Left ventricle myocardium inferior (tissue), 1 donor: ENCODE measurements around the gene ARSA. TPM values are rescaled to one million over a fixed set of nuclear protein-coding genes. Genes with fewer than 3 reads are reported as not detected.

ENCODE experiments used
- DNase-seq: peaks from one replicate; pipeline ENCODE4 v3.0.0-alpha.2; 2020
- H3K27ac ChIP-seq: fragments of 200-600 bp; replicated peaks from 2 replicates; pipeline ENCODE4 v1.8.0; 2021
- H3K27me3 ChIP-seq: fragments of 200-600 bp; 2 replicates; pipeline ENCODE4 v1.8.0; 2021; ENCODE audit warnings: low read depth
- H3K36me3 ChIP-seq: fragments of 200-600 bp; 2 replicates; pipeline ENCODE4 v1.8.0; 2021
- H3K4me1 ChIP-seq: fragments of 200-600 bp; 2 replicates; pipeline ENCODE4 v1.8.0; 2021
- H3K4me3 ChIP-seq: fragments of 200-600 bp; 2 replicates; pipeline ENCODE4 v1.8.0; 2021; ENCODE audit warnings: mild to moderate bottlenecking, moderate library complexity
- H3K9me3 ChIP-seq: fragments of 200-600 bp; replicated peaks from 2 replicates; pipeline ENCODE4 v1.8.0; 2021
- intact Hi-C: fragments of 100-400 bp; cut with micrococcal nuclease; formaldehyde crosslinking; loops from one replicate; pipeline ENCODE4 v1.11.0; 2022
- long read RNA-seq: library from polyadenylated mRNA; unstranded; transcript quantifications from one replicate; pipeline ENCODE4 v2.0.0, GENCODE V29; 2021
- total RNA-seq: library from RNA; stranded (reverse); fragmentation: NEBNext Ultra II Directional; extraction: Animal tissue kit (Norgen Biotek cat#: 25700); gene quantifications from one replicate; pipeline ENCODE4 v1.2.1, GENCODE V29; 2021
- TF ChIP-seq, protein P1 (sequence below): fragments of 200-600 bp; IDR thresholded peaks from 2 replicates; pipeline ENCODE4 v1.8.0; 2021; ENCODE audit warnings: antibody characterized with exemption, mild to moderate bottlenecking, borderline replicate concordance
- donor health status: DM: no; HTN: yes; CAD: no; lungs with severe emphysema.

The ARSA gene
- 23.5 TPM for total RNA-seq
- long read RNA-seq, transcript ARSA-201 (8 exons, 2,050 nt): major isoform, 18 of 55 reads
- long read RNA-seq, transcript ARSA-202 (9 exons, 1,895 nt): minor isoform, 8 of 55 reads
- long read RNA-seq, partial matches to known transcripts: 9 of 55 reads
- long read RNA-seq, other reads (novel, unspliced or antisense): 18 of 55 reads

DNA sequence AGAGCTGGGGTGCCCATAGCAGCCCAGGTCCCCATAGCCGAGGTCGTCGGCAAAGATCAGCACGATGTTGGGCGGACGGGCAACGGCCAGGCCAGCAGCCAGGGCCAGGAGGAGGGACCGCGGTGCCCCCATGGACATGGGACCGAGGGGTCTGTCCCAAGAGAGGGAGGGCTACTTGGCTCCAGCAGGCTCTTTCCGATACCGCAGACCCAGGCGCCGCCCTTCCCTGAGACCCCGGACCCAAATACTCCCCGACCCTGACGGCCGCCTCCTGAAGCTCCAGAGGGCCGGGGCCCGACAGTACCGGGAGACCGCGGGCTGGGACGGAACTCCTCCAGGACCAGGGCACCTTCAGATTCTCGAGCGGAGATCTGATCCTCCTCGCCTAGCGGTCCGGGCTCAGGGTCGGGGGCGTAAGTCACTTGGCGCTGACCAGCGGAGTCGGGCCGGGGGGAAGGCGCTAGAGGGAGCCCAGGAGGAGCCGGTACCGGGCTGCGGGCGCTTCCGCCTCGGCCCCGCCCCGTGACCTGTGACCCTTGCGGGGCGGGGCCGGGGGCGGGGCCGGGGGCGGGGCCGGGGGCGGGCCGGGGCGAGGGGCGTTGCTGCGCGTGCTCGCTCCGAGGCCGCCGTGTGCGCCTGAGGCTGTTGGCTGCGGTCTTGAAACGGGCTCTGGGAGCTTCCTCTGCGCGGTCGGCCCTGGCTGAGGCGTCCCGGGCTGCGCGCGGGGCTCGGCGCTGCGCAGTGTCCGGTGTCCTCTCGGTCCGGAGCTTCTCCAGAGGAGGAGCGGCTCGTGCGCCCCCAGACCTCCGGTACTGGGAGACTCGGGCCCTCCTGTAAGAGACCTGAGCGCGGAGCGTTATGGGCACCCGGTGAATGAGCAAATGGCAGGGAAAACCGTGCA, at the start of gene ARSA:
Gene ARSA, minus strand, starts transcription at position 511 of the 901 bp plus-strand sequence. Its CDS starts 373 bp downstream, at position 138.
- Histone ChIP-seq H3K4me3 (peak within 1 kb of the TSS; percentile 92), H3K4me1 (peaks cover 28% of the 10 kb centered on the region), H3K27ac (peak within 1 kb of the TSS; percentile 93), H3K9me3 (no peaks in the 10 kb centered on the region), H3K27me3 (no peaks in the 10 kb centered on the region), H3K36me3 (peaks cover 10% of the 10 kb centered on the region)
- peak; percentile 85 for DNase-seq
- TF ChIP-seq, protein P1, sequence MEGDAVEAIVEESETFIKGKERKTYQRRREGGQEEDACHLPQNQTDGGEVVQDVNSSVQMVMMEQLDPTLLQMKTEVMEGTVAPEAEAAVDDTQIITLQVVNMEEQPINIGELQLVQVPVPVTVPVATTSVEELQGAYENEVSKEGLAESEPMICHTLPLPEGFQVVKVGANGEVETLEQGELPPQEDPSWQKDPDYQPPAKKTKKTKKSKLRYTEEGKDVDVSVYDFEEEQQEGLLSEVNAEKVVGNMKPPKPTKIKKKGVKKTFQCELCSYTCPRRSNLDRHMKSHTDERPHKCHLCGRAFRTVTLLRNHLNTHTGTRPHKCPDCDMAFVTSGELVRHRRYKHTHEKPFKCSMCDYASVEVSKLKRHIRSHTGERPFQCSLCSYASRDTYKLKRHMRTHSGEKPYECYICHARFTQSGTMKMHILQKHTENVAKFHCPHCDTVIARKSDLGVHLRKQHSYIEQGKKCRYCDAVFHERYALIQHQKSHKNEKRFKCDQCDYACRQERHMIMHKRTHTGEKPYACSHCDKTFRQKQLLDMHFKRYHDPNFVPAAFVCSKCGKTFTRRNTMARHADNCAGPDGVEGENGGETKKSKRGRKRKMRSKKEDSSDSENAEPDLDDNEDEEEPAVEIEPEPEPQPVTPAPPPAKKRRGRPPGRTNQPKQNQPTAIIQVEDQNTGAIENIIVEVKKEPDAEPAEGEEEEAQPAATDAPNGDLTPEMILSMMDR: peak; percentile 58
- intact Hi-C loops: no loop called here

DNA sequence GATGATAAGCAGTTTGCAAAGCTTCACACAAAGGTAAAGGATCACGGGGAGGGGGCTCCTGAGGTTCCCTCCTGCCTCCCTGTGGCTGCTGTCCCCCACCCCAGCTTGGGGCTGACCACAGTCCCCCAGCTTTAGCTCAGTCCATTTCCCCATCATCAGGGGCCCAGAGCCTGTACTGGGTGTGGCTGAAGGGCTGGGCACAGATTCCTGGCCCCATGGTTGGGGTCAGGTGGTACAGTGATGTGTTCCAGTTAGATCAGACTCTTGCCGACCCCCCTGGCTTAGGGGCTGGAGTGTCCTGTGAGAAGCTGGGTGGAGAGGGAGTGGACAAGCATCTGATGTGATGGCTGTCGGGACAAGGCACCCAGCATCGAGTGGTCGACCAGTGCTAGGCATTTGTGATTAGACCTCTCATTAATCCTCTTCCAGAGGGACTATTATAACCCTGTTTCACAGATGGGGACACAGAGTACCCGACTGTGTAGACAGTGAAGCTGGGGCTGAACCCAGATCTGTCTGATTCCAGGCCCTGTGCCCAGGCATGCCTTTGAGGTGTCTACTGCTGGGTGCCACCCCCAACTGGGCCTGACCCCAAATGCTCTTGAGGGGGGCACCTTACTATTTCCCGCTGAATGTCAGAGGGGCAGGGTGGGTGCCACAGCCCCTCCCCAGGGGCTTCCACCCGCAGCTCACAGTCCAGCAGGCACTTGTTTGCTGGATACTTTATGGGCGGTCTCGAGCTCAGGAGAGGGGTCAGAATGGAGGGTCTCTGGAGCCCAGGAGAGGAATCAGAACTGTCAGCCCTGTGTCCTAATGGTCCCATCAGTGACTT, 48.9 kb upstream of the ARSA start:
- no peak for DNase-seq
- Histone ChIP-seq H3K36me3 (peaks cover 18% of the 10 kb centered on the region), H3K9me3 (no peaks in the 10 kb centered on the region), H3K4me1 (peaks cover 46% of the 10 kb centered on the region), H3K4me3 (peak overlapping the region; percentile 69), H3K27me3 (peaks cover 45% of the 10 kb centered on the region), H3K27ac (peak overlapping the region; percentile 77)
- intact Hi-C loops: no loop called here
- TF ChIP-seq, protein P1: no peak

DNA sequence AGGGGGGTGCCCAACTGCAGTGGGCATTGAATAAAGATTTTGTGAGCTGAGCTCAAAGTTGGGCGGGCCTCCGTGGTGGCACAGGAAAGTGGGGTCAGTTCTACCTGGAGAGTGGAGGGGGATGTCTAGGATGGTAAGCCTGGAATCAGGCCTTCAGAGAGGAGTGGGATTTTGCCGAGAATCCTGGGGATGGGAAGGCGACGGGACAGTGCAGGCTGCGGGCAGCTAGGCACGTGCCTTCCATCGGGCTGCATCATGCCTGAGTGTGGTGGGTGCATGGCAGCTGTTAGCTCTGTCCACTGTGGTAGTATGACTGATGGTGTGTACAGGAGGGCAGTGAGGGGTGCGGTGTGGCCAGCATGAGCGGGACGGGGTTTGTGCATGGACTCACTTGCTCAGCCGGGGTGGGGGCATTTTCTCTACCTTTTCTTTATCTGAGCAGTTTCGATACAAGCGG, 48.3 kb upstream of the ARSA start:
- H3K4me3 ChIP-seq: peak overlapping the region; percentile 69
- peaks cover 49% of the 10 kb centered on the region for H3K4me1 ChIP-seq
- no peaks in the 10 kb centered on the region for H3K9me3 ChIP-seq
- peak overlapping the region; percentile 77 for H3K27ac ChIP-seq
- H3K27me3 ChIP-seq: peaks cover 52% of the 10 kb centered on the region
- TF ChIP-seq, protein P1: no peak
- intact Hi-C loops: no loop called here
- H3K36me3 ChIP-seq: peaks cover 18% of the 10 kb centered on the region
- DNase-seq: no peak

DNA sequence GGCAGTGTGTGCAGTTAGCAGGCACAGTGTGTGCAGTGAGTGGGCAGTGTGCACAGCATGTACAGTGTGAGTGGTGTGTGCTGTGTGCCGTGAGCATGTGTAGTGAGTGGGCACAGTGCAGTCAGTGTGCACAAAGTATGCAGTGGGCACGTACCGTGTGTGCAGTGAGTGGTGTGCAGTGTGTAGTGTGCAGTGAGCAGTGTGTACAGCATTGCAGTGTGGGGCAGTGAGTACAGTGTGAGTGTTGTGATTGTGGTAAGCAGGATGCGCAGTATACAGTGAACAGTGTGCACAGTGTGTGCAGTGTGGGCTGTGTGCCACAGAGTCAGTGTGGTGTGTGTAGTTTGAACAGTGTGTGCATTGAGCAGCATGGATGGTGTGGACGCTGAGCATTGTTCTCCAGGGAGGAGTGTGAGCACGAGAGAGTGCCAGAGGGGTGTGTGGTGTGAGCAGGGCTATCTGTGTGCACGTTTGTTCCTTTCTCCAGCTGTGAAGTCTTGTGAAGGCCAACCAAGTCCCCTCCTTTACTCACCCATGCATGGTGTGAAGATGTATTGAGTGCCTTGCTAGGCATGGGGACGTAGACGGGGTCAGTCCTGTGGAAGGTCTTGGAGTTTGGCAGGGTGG, 47.7 kb upstream of the ARSA start:
- intact Hi-C loops: no loop called here
- TF ChIP-seq, protein P1: no peak
- Histone ChIP-seq H3K4me1 (peaks cover 55% of the 10 kb centered on the region), H3K27ac (peak overlapping the region; percentile 77), H3K27me3 (peaks cover 57% of the 10 kb centered on the region), H3K36me3 (peaks cover 18% of the 10 kb centered on the region), H3K9me3 (no peaks in the 10 kb centered on the region), H3K4me3 (peak overlapping the region; percentile 69)
- no peak for DNase-seq
